ENCODE data around the gene UBE2D4.
"Not testable (repeated sequence)": the region's sequence is repeated elsewhere in the genome, so short reads cannot be mapped to it uniquely, and the experiment has no call there.

UBE2D4 gene

GRCh38 chr7:43914795-43915194 is 11.4 kb upstream of the UBE2D4 start:
- DNase-seq, result no peak

GRCh38 chr7:43915907-43916306 is 10.3 kb upstream of the UBE2D4 start:
- no peak for DNase-seq

- no peak for DNase-seq
Measured at GRCh38 chr7:43921423-43921822, 4.8 kb upstream of the UBE2D4 start.

- no peak for DNase-seq
Measured at GRCh38 chr7:43922726-43923125, 3.5 kb upstream of the UBE2D4 start.

- no peak for DNase-seq
Measured at GRCh38 chr7:43926798-43927123, 525 bp downstream of the UBE2D4 start.

GRCh38 chr7:43927810-43928209 is 1.6 kb downstream of the UBE2D4 start:
- DNase-seq, result no peak

GRCh38 chr7:43929529-43930457 is 3.6 kb downstream of the UBE2D4 start:
- DNase-seq, result no peak

GRCh38 chr7:43931346-43931745 is 5.1 kb downstream of the UBE2D4 start:
- no peak for DNase-seq

GRCh38 chr7:43933902-43934560 is 7.8 kb downstream of the UBE2D4 start:
- no peak for DNase-seq

- no peak for DNase-seq
Measured at GRCh38 chr7:43937444-43937843, 11.2 kb downstream of the UBE2D4 start.

- DNase-seq, result no peak
Measured at GRCh38 chr7:43938892-43939482, 12.8 kb downstream of the UBE2D4 start.

- DNase-seq, result no peak
Measured at GRCh38 chr7:43942250-43942649, 16.0 kb downstream of the UBE2D4 start.

- DNase-seq, result no peak
Measured at GRCh38 chr7:43942997-43943396, 16.8 kb downstream of the UBE2D4 start.

GRCh38 chr7:43943417-43944187 is 17.4 kb downstream of the UBE2D4 start:
- DNase-seq, result no peak

- no peak for DNase-seq
Measured at GRCh38 chr7:43944286-43944685, 18.1 kb downstream of the UBE2D4 start.

- DNase-seq, result no peak
Measured at GRCh38 chr7:43952028-43952427, 25.8 kb downstream of the UBE2D4 start.

- DNase-seq, result no peak
Measured at GRCh38 chr7:43953071-43953470, 26.8 kb downstream of the UBE2D4 start.

- no peak for DNase-seq
Measured at GRCh38 chr7:43954524-43955228, 28.4 kb downstream of the UBE2D4 start.

- DNase-seq, result no peak
Measured at GRCh38 chr7:43956027-43956426, 29.8 kb downstream of the UBE2D4 start.

GRCh38 chr7:43960933-43961332 is 34.7 kb downstream of the UBE2D4 start:
- no peak for DNase-seq

GRCh38 chr7:43966392-43966791 is 40.2 kb downstream of the UBE2D4 start:
- not testable (repeated sequence) for DNase-seq
